Measurements from ENCODE around the gene SESTD1.

DNA sequence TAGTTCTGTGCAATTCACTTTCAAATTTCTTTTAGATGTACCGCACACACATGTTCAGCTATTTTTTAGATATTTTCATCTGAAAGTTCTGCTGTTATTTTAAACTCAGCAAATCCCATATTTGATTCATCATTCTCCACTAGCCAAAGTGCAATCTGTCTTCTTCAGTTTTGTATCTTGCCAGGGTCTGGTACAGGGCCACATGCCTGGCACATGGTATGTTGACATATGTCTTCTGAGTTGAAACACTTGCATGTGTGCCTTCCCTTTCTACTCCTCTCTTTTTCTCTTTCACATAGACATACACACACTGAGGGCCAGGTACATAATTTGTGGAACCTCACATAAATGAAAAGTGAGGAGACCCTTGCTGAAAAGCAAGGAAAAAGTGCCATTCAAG, 25.7 kb upstream of the SESTD1 start:
- no peak for TF ChIP-seq CTCF (IDR thresholded peaks at IDR 0.05; ENCODE audit: insufficient read depth, low read length)
- no peak for TF ChIP-seq POLR2AphosphoS5 (IDR thresholded peaks at IDR 0.05; ENCODE audit: low read depth)
- TF ChIP-seq SPI1 (IDR thresholded peaks at IDR 0.05; ENCODE audit: borderline replicate concordance, low read depth), result no peak
- no peak for TF ChIP-seq GABPA (IDR thresholded peaks at IDR 0.05; ENCODE audit: low read depth)

All from HL-60 (cell line).